Measurements from ENCODE around the gene RPA1.

DNA sequence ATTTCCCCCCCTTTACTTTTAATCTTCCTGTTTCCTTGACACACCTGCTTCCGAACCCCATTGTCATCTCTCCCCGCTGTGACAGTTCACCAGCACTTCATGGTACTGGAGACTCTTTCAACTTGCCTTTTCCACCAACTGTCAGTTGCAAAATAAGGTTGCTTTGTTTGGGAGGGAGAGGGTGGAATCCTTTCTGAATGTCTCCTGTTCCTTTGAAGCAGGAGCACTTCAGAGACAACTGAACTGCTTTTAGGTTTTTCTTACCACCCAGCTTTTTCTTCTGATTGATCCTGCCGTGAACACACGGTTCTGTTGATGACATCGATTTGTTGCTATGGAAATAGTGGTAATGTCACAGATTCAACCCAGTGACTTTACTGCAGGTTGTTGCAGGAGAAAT lies 42.0 kb downstream of the RPA1 start:
- TF ChIP-seq, protein P1, sequence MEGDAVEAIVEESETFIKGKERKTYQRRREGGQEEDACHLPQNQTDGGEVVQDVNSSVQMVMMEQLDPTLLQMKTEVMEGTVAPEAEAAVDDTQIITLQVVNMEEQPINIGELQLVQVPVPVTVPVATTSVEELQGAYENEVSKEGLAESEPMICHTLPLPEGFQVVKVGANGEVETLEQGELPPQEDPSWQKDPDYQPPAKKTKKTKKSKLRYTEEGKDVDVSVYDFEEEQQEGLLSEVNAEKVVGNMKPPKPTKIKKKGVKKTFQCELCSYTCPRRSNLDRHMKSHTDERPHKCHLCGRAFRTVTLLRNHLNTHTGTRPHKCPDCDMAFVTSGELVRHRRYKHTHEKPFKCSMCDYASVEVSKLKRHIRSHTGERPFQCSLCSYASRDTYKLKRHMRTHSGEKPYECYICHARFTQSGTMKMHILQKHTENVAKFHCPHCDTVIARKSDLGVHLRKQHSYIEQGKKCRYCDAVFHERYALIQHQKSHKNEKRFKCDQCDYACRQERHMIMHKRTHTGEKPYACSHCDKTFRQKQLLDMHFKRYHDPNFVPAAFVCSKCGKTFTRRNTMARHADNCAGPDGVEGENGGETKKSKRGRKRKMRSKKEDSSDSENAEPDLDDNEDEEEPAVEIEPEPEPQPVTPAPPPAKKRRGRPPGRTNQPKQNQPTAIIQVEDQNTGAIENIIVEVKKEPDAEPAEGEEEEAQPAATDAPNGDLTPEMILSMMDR (conservative IDR thresholded peaks at IDR 0.05 in 1 of 2, IDR thresholded peaks at IDR 0.05 in 1 of 2; ENCODE audit: low read depth in 1 of 2, low read length in 2 of 2): no peak
- TF ChIP-seq EZH2 (IDR thresholded peaks at IDR 0.05; ENCODE audit: low read length, missing control alignments): no peak
